Keratinocyte (primary cell): ENCODE results near the gene SCGB1A1. TPM values are rescaled to one million over a fixed set of nuclear protein-coding genes. Genes with fewer than 3 reads are reported as not detected.

Experiments used
- DNase-seq: peaks from one replicate; pipeline ENCODE4 v3.0.0-alpha.2; 2011; ENCODE audit warnings: low read depth, missing footprints, low spot score
- FAIRE-seq: peaks from 2 replicates; lab custom pipeline; 2011; peaks lifted over from hg19 to GRCh38; lab: Jason Lieb, UNC
- H2AFZ ChIP-seq: 2 replicates; pipeline ENCODE4 v1.6.0; 2012; ENCODE audit warnings: low read length, control low read depth, inconsistent platforms; ENCODE audit not compliant: control insufficient read depth
- H3K27ac ChIP-seq: 2 replicates; pipeline ENCODE4 v1.5.1; 2011; ENCODE audit warnings: low read length; ENCODE audit not compliant: control insufficient read depth, insufficient read depth
- H3K27me3 ChIP-seq: 3 replicates; pipeline ENCODE4 v1.6.0; 2011; ENCODE audit warnings: low read length; ENCODE audit not compliant: control insufficient read depth, insufficient read depth; ENCODE audit errors: extremely low read depth
- H3K36me3 ChIP-seq, 2 experiments: 2 replicates in 1 of 2; 3 replicates in 1 of 2; pipeline ENCODE4 v1.5.1; 2011; ENCODE audit warnings: low read length in 2 of 2, mild to moderate bottlenecking in 1 of 2; ENCODE audit not compliant: control insufficient read depth in 2 of 2, insufficient read depth in 2 of 2; ENCODE audit errors: extremely low read depth in 1 of 2
- H3K4me1 ChIP-seq: 3 replicates; pipeline ENCODE4 v1.5.1; 2011; ENCODE audit warnings: low read length; ENCODE audit not compliant: control insufficient read depth, insufficient read depth; ENCODE audit errors: extremely low read depth
- H3K4me2 ChIP-seq: 3 replicates; pipeline ENCODE4 v1.6.0; 2011; ENCODE audit warnings: low read depth, low read length; ENCODE audit not compliant: control insufficient read depth, insufficient read depth; ENCODE audit errors: extremely low read depth
- H3K4me3 ChIP-seq, 3 experiments: fragments of 200-600 bp in 1 of 3; sonication (generic) in 1 of 3; 2 replicates in 2 of 3; 3 replicates in 1 of 3; pipeline ENCODE4 v1.5.1; 2011 to 2016; ENCODE audit warnings: low read length in 3 of 3, mild to moderate bottlenecking in 3 of 3, control low read depth in 2 of 3, inconsistent platforms in 1 of 3, low read depth in 1 of 3, mixed read lengths in 1 of 3, mixed run types in 1 of 3, moderate library complexity in 1 of 3; ENCODE audit not compliant: control insufficient read depth in 2 of 3, insufficient read depth in 2 of 3; ENCODE audit errors: extremely low read depth in 1 of 3
- H3K79me2 ChIP-seq: 2 replicates; pipeline ENCODE4 v1.6.0; 2012; ENCODE audit warnings: low read length; ENCODE audit not compliant: control insufficient read depth, insufficient read depth
- H3K9ac ChIP-seq: 3 replicates; pipeline ENCODE4 v1.6.0; 2011; ENCODE audit warnings: low read length; ENCODE audit not compliant: control insufficient read depth, insufficient read depth; ENCODE audit errors: extremely low read depth
- H3K9me1 ChIP-seq: 3 replicates; pipeline ENCODE4 v1.6.0; 2011; ENCODE audit warnings: low read length; ENCODE audit not compliant: control insufficient read depth, insufficient read depth; ENCODE audit errors: extremely low read depth
- H3K9me3 ChIP-seq: 2 replicates; pipeline ENCODE4 v1.5.1; 2012; ENCODE audit warnings: low read depth, low read length; ENCODE audit not compliant: control insufficient read depth
- H4K20me1 ChIP-seq: 3 replicates; pipeline ENCODE4 v1.6.0; 2011; ENCODE audit warnings: low read length; ENCODE audit not compliant: control insufficient read depth, insufficient read depth; ENCODE audit errors: extremely low read depth
- EZH2 ChIP-seq: IDR thresholded peaks from one replicate; pipeline ENCODE4 v1.6.1; 2012; ENCODE audit warnings: inconsistent platforms, mild to moderate bottlenecking, low read length, moderate library complexity
- dilution Hi-C: fragments of 300-500 bp; cut with MboI; formaldehyde crosslinking; loops from one replicate; pipeline ENCODE4 v1.7.0; 2020; ENCODE audit warnings: low sequenced_read_pairs; ENCODE audit not compliant: extremely low pct_ligation_motif_present
- polyA plus RNA-seq, 5 experiments: library from polyadenylated mRNA; depleted of rRNA in 3 of 5; stranded (reverse) in 3 of 5; stranded (forward) in 1 of 5; unstranded in 1 of 5; fragments of >200 nt; gene quantifications; 1 replicate in 1 of 5; 2 replicates in 3 of 5; 3 replicates in 1 of 5; pipeline versions ENCODE4 v1.2.1 to v1.2.3, GENCODE V29; 2011 to 2012; ENCODE audit warnings: missing spikeins in 2 of 5, low read depth in 1 of 5, low replicate concordance in 1 of 5
- TF ChIP-seq, protein P1 (sequence below), 3 experiments: IDR thresholded peaks in 1 of 3; conservative IDR thresholded peaks in 1 of 3; optimal IDR thresholded peaks in 1 of 3; 2 replicates in 2 of 3; 3 replicates in 1 of 3; pipeline versions ENCODE3 to v1.5.1; 2011; ENCODE audit warnings: low read length in 3 of 3, mild to moderate bottlenecking in 3 of 3, moderate library complexity in 2 of 3, control low read depth in 1 of 3, inconsistent platforms in 1 of 3; ENCODE audit not compliant: insufficient read depth in 2 of 3; ENCODE audit errors: extremely low read depth in 1 of 3

The SCGB1A1 gene
- polyA plus RNA-seq, 1 donor (not counting 4 experiments of a cell fraction or from before 2014, with no cell fraction given): not detected

DNA sequence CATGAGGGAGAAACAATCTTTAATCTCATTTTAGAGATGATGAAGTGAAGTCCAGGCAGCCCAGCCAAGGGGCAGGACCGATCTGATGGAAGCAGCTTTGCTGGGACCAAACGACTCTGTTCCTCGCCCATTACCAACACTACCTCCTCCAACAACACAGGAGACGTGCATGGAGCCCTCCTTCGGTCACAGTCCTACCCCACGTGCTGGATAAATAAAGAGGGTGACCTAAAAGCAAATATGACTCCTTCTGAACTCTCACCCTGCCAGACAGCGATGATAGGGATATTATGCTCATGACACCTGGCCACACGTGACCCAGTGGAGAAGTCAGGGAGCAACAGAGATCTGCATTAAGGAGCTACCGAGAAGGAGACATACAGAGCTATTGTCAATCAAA lies 26.0 kb downstream of the SCGB1A1 start:
- peak overlapping the region in 2 of 3 experiments; percentile 41 to 49 for H3K4me3 ChIP-seq
- dilution Hi-C loops: no loop called here
- no peaks in the 10 kb centered on the region for H3K4me1 ChIP-seq

DNA sequence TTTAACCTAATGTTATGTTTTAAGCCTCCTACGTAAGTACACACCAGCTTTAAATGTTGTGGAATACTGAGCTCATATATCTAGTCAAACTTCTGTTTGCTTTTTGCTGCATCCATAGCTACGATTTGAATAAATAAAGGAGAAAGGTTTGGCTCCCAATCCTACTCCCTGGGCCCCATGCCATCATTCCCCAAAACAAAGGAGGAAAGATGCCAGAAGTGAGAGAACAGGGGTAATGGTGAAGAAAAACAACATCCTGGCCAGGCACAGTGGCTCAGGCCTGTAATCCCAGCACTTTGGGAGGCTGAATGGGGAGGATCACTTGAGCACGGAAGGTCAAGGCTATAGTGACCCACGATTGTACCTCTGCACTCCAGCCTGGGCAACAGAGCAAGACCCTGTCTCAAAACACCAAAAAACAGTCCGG lies 26.5 kb downstream of the SCGB1A1 start:
- Histone ChIP-seq H3K9ac (no peak overlapping the region), H3K36me3 (no peaks in the 10 kb centered on the region), H4K20me1 (no peaks in the 10 kb centered on the region), H3K9me3 (no peaks in the 10 kb centered on the region), H3K27ac (no peak overlapping the region), H3K4me1 (no peaks in the 10 kb centered on the region), H2AFZ (no peak overlapping the region), H3K4me2 (no peak overlapping the region), H3K4me3 (no peak overlapping the region), H3K9me1 (no peaks in the 10 kb centered on the region), H3K27me3 (peaks cover 4% of the 10 kb centered on the region), H3K79me2 (no peaks in the 10 kb centered on the region)
- FAIRE-seq (no peak), DNase-seq (no peak)
- dilution Hi-C loops: no loop called here
- TF ChIP-seq EZH2: no peak
- TF ChIP-seq, protein P1, sequence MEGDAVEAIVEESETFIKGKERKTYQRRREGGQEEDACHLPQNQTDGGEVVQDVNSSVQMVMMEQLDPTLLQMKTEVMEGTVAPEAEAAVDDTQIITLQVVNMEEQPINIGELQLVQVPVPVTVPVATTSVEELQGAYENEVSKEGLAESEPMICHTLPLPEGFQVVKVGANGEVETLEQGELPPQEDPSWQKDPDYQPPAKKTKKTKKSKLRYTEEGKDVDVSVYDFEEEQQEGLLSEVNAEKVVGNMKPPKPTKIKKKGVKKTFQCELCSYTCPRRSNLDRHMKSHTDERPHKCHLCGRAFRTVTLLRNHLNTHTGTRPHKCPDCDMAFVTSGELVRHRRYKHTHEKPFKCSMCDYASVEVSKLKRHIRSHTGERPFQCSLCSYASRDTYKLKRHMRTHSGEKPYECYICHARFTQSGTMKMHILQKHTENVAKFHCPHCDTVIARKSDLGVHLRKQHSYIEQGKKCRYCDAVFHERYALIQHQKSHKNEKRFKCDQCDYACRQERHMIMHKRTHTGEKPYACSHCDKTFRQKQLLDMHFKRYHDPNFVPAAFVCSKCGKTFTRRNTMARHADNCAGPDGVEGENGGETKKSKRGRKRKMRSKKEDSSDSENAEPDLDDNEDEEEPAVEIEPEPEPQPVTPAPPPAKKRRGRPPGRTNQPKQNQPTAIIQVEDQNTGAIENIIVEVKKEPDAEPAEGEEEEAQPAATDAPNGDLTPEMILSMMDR (optimal IDR thresholded peaks at IDR 0.05 in 1 of 3, IDR thresholded peaks at IDR 0.05 in 1 of 3, conservative IDR thresholded peaks at IDR 0.05 in 1 of 3; ENCODE audit: extremely low read depth in 1 of 3, insufficient read depth in 2 of 3, low read length in 3 of 3): no peak

More for the DNA sequence above, 26.0 kb downstream of the SCGB1A1 start:
- Histone ChIP-seq H3K4me2 (peak overlapping the region; percentile 65), H3K27me3 (peaks cover 4% of the 10 kb centered on the region), H3K27ac (no peak overlapping the region), H3K79me2 (no peaks in the 10 kb centered on the region), H3K9me1 (no peaks in the 10 kb centered on the region), H3K9me3 (no peaks in the 10 kb centered on the region), H3K36me3 (no peaks in the 10 kb centered on the region), H2AFZ (peak overlapping the region; percentile 1), H4K20me1 (no peaks in the 10 kb centered on the region), H3K9ac (peak overlapping the region; percentile 8)
- DNase-seq (no peak), FAIRE-seq (no peak)
- TF ChIP-seq, protein P1 (optimal IDR thresholded peaks at IDR 0.05 in 1 of 3, IDR thresholded peaks at IDR 0.05 in 1 of 3, conservative IDR thresholded peaks at IDR 0.05 in 1 of 3; ENCODE audit: extremely low read depth in 1 of 3, insufficient read depth in 2 of 3, low read length in 3 of 3): no peak
- TF ChIP-seq EZH2: no peak
